Kidney tubule cell (primary cell): ENCODE results near the gene TMEM217.
"Not testable (repeated sequence)": the region's sequence is repeated elsewhere in the genome, so short reads cannot be mapped to it uniquely, and the experiment has no call there.

Experiments
- DNase-seq: peaks from one replicate; pipeline ENCODE4 v3.0.0-alpha.2; 2018; ENCODE audit warnings: low spot score

Gene TMEM217

DNA sequence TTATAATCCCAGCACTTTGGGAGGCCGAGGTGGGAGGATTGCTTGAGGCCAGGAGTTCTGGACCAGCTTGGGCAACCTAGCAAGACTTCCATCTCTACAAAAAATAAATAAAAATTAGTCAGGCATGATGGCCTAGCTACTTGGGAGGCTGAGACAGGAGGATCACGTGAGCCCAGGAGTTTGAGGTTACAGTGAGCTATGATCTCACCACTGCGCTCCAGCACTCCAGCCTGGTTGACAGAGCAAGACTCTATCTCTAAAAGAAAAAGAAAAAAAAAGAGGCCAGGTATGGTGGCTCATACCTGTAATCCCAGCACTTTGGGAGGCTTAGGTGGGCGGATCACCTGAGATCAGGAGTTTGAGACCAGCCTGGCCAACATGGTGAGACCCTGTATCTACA, 77.3 kb downstream of the TMEM217 start:
- not testable (repeated sequence) for DNase-seq

DNA sequence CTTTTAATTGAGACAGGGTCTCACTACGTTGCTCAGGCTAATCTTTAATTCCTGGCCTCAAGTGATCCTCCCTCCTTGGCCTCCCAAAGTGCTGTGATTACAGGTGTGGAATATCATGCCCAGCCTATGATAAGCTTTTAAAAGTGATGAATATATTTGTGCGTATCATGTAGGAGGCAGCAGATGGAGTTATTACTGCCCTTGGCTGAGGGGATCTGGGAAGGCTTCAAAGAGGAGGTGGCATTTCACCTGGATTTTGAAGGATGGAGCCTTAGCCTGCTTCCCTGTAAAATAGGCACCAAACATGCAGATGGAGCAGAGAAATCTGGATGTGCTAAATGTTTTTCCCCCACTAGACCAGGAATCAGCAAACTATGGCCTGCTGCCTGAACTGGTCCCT, 77.9 kb downstream of the TMEM217 start:
- no peak for DNase-seq

- no peak for DNase-seq
These were observed 79.9 kb downstream of the TMEM217 start for GRCh38 chr6:37177935-37178517.

- DNase-seq: no peak
These were observed 80.6 kb downstream of the TMEM217 start for GRCh38 chr6:37177077-37177934.

DNA sequence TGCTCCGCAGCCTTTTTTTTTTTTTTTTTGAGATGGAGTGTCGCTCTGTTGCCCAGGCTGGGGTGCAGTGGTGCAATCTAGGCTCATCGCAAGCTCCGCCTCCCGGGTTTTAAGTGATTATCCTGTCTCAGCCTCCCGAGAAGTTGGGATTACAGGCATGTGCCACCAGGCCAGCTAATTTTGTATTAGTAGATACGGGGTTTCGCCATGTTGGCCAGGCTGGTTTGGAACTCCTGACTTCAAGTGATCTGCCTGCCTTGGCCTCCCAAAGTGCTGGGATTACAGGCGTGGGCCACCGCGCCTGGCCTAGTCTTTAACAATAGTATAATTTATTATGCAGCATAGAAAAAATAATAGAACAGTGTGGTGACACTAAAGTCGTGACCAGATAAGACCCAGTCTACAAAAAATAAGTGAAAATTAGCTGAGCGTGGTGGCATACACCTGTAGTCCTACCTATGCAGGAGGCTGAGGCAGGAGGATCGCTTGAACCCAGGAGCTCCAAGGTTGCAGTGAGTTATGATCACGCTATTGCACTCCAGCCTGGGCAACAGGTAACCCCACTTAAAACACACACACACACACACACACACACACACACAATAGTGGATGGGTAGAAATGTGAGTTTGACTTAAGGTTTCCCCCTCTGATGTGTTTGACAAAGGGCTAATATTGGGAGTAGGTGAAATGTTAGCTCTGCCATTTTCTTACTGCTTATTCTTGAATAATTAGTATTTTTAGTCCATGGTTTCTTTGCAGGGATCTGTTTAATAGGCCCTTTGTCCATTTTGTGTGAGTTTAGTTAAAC, 81.5 kb downstream of the TMEM217 start:
- no peak for DNase-seq

DNA sequence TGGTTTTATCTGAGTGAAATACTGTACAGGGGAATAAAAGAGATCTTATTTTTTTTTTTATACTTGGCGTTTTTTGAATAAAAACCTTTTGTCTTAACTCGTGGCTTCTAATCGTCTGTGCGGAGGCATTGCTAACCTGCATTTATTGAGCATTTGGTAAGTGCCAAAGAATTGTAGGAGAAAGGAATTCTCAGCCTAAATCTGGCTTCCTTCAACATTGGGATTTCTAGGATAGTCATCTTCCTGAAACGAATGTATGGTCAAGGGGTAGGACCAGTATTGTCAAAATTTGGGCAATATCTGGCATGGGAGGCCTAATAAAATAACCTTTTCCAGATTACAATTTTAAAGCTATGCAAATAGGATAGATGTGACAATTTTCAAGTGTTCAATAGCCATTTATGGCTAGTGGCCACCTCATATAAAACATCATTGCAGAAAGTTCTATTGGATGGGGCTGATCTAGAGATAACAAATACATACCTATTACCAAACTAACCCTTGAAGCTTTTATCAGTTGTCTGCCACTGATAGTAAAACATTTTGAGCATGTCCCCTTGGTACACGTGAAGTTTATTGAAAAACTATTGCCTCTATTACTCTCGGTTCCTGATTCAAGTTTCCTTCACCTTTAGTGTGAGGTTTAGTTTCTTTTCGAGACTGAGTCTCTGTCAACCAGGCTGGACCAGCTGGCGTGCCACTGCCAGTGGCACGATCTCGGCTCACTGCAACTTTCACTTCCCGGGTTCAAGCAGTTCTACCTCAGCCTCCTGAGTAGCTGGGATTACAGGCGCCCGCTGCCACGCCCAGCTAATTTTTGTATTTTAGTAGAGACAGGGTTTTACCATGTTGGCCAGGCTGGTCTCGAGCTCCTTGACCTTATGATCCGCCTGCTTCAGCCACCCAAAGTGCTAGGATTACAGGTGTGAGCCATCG, 82.3 kb downstream of the TMEM217 start:
- DNase-seq: no peak

DNA sequence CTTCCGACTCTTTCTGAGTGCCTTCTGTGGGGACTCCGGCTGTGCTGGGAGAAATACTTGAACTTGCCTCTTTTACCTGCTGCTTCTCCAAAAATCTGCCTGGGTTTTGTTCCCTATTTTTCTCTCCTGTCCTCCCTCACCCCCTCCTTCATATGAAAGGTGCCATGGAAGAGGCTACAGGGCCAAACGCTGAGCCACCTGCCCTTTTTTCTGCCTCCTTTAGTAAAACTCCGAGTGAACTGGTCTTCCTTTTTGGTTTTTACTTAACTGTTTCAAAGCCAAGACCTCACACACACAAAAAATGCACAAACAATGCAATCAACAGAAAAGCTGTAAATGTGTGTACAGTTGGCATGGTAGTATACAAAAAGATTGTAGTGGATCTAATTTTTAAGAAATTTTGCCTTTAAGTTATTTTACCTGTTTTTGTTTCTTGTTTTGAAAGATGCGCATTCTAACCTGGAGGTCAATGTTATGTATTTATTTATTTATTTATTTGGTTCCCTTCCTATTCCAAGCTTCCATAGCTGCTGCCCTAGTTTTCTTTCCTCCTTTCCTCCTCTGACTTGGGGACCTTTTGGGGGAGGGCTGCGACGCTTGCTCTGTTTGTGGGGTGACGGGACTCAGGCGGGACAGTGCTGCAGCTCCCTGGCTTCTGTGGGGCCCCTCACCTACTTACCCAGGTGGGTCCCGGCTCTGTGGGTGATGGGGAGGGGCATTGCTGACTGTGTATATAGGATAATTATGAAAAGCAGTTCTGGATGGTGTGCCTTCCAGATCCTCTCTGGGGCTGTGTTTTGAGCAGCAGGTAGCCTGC, 83.2 kb downstream of the TMEM217 start:
- no peak for DNase-seq

DNA sequence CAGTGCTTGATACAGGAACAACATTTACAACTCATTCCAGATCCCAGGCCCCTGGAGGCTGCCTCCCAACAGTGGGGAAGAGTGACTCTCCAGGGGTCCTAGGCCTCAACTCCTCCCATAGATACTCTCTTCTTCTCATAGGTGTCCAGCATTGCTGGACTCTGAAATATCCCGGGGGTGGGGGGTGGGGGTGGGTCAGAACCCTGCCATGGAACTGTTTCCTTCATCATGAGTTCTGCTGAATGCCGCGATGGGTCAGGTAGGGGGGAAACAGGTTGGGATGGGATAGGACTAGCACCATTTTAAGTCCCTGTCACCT, 83.8 kb downstream of the TMEM217 start:
- no peak for DNase-seq

- DNase-seq: no peak
These were observed 84.3 kb downstream of the TMEM217 start for GRCh38 chr6:37173493-37174195.

GRCh38 chr6:37172912-37173492, 84.9 kb downstream of the TMEM217 start:
- no peak for DNase-seq

GRCh38 chr6:37171970-37172812, 85.8 kb downstream of the TMEM217 start:
- DNase-seq: peak; percentile 95

GRCh38 chr6:37171201-37171969, 86.6 kb downstream of the TMEM217 start:
- DNase-seq: peak; percentile 48

GRCh38 chr6:37170273-37171200, 87.4 kb downstream of the TMEM217 start:
- peak; percentile 66 for DNase-seq

GRCh38 chr6:37169496-37170272, 88.3 kb downstream of the TMEM217 start, which contains the start of gene PIM1:
PIM1 (plus strand) TSS chr6:37170152; CDS start chr6:37170576, 424 bp downstream.
- DNase-seq: peak; percentile 96

- peak; percentile 66 for DNase-seq
These were observed 89.0 kb downstream of the TMEM217 start for GRCh38 chr6:37168811-37169495.
